HEK293T (cell line): ENCODE measurements around the gene ODF4.

Experiments used
- BHLHE40 ChIP-seq: fragments of 450-650 bp; IDR thresholded peaks from 2 replicates; pipeline ENCODE4 v1.6.1; 2016; ENCODE audit warnings: mild to moderate bottlenecking, moderate library complexity, borderline replicate concordance
- TARDBP ChIP-seq: fragments of 450-650 bp; IDR thresholded peaks from 2 replicates; pipeline ENCODE4 v1.6.1; 2016

GRCh38 chr17:8314797-8315763 is 24.6 kb upstream of the ODF4 start:
- TF ChIP-seq TARDBP = no peak
- no peak for TF ChIP-seq BHLHE40
